Hematopoietic multipotent progenitor cell treated with erythropoietin and hydrocortisone succinate and interleukin-3 and kit ligand, for 4 days (in vitro differentiated cells): Measurements from ENCODE around the gene VPS4A.

Source experiments
- DNase-seq: peaks from one replicate; pipeline ENCODE4 v3.0.0-alpha.2; 2015

The VPS4A gene

DNA sequence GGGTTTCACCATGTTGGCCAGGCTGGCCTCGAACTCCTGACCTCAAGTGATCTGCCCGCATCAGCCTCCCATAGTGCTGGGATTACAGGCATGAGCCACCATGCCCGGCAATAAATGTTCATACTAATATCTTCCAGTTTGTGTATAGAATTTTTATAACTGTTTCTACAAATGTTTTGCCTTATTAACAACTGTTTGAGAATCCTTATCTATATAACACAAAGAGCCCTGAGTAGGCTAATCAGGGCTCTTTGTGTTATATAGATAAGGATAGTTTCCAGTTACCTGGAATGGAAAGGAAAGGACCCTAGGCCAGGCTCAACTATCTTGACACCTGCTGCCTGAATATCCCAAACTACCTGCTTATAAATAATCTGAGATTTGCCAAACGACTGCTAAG lies 57.7 kb downstream of the VPS4A start:
- DNase-seq: peak; percentile 41

DNA sequence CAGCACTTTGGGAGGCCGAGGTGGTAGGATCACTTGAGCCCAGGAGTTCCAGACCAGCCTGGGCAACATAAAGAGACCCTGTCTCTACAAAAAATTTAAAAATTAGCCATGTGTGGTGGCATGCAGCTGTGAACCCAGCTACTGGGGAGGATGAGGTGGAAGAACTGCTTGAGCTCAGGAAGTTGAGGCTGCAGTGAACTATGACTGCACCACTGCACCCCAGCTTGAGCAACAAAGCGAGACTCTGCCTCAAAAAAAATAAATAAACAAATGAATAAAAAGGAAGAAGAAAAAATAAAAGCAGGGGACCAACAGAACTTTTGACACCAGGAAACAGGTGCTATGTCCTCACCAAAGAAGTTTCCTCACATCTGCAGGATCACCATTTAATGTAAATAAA lies 60.4 kb downstream of the VPS4A start:
- DNase-seq: no peak

DNA sequence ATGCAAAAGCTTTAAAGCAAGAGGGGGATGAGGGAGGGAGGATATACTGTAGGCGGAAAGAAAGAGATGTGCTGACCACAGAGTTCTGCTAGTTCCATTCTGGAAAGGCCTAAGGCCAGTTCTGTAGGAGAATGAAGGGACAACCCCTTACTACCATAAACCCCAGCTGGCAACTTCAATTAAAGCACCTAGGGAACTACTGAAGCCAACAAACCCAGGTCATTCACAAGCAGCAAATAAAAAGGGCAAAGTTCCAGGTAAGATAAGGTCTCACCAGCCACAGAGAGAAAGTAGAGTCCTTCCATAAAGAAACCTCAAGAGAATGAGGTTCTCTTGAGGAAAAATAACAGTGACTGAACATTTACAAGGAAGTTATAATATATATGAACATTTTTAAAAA lies 61.9 kb downstream of the VPS4A start:
- no peak for DNase-seq
